ENCODE results near the gene UGCG. TPM values are rescaled to one million over a fixed set of nuclear protein-coding genes. Genes with fewer than 3 reads are reported as not detected.

UGCG gene
- total RNA-seq, 1 experiment from 2014 or later, result 23.3 TPM

DNA sequence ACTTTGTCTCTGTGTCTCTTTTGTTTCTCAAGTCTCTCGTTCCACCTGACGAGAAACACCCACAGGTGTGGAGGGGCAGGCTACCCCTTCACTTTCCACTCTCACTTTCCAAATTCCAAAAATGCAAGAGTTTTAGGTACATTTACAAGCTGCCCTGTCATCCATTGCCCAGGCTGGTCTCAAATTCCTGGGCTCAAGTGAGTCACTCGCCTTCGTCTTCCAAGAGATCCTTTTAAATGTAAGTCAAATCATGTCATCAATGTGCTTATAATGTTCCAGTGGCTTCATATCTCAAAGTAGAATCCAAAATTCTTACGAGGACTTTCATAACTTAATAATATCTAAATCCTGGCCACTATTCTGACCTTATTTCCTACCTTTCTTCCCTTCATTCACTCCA, 20.4 kb upstream of the UGCG start:
- H3K27ac Mint-ChIP-seq, result peak overlapping the region in 1 of 3 experiments; percentile 63; a peak in 3 of 7 replicates
- Histone ChIP-seq H3K9me3 (ENCODE audit: control insufficient read depth, low read depth, low read length) (no peaks in the 10 kb centered on the region), H3K9ac (ENCODE audit: extremely low read depth, insufficient read length, low read length) (no peak overlapping the region), H3K79me1 (ENCODE audit: insufficient read depth, low read depth, low read length, poor library complexity, severe bottlenecking) (no peaks in the 10 kb centered on the region), H3K27ac (ENCODE audit: insufficient read length, low read depth, low read length) (no peak overlapping the region), H2BK120ac (ENCODE audit: low read depth, low read length, poor library complexity, severe bottlenecking) (no peak overlapping the region), H3K14ac (ENCODE audit: insufficient read depth, low read length) (no peak overlapping the region), H3K4me2 (ENCODE audit: insufficient read depth, insufficient read length, low read length) (no peak overlapping the region), H3K4ac (ENCODE audit: low read depth, low read length) (no peak overlapping the region), H2BK5ac (ENCODE audit: insufficient read length, low read length) (no peak overlapping the region), H4K20me1 (ENCODE audit: control insufficient read depth, insufficient read depth, insufficient read length) (no peaks in the 10 kb centered on the region), H2BK20ac (ENCODE audit: low read depth, low read length, poor library complexity, severe bottlenecking) (no peak overlapping the region), H2AFZ (ENCODE audit: low read length) (no peak overlapping the region), H2BK15ac (ENCODE audit: low read depth, low read length) (no peak overlapping the region), H3K4me1 (ENCODE audit: insufficient read depth, low read length) (peaks cover 9% of the 10 kb centered on the region; the same call in 1 of the 2 replicates), H3K18ac (ENCODE audit: insufficient read length, low read depth, low read length) (no peak overlapping the region), H3K27me3 (ENCODE audit: insufficient read depth, low read length) (no peaks in the 10 kb centered on the region), H4K5ac (ENCODE audit: insufficient read length, low read depth, low read length) (no peak overlapping the region), H2AK5ac (ENCODE audit: insufficient read length, low read length) (no peak overlapping the region), H3T11ph (ENCODE audit: low read length) (no peak overlapping the region), H3K23me2 (ENCODE audit: insufficient read length, low read depth, low read length, poor library complexity, severe bottlenecking) (no peaks in the 10 kb centered on the region), H4K8ac (replicated peaks; ENCODE audit: insufficient read length, low read depth, low read length) (no peak overlapping the region), H2BK12ac (ENCODE audit: insufficient read length, low read depth, low read length) (no peak overlapping the region), H3K56ac (ENCODE audit: insufficient read length, low read depth, low read length) (no peak overlapping the region), H3K23ac (ENCODE audit: insufficient read length, low read depth, low read length) (no peak overlapping the region), H3K79me2 (ENCODE audit: insufficient read depth, low read length) (no peaks in the 10 kb centered on the region), H4K91ac (ENCODE audit: insufficient read length, low read depth, low read length) (no peak overlapping the region)
- no CpG with 5 or more reads among the region's 5 CpGs for WGBS (ENCODE audit: extremely low coverage, insufficient read length, low lambda C conversion rate)
- H3K27me3 Mint-ChIP-seq (ENCODE audit: low read depth), result no peaks in the 10 kb centered on the region
- H3K4me1 Mint-ChIP-seq, result peaks cover 18 to 24% of the 10 kb centered on the region in 2 experiments
- H3K4me3 Mint-ChIP-seq, result no peak overlapping the region
- H3K9me3 Mint-ChIP-seq, result no peaks in the 10 kb centered on the region
- no peaks in the 10 kb centered on the region for H3K36me3 Mint-ChIP-seq (ENCODE audit: insufficient read depth in 1 of 3, low read depth in 3 of 3)
- DNase-seq, result no peak
- TF ChIP-seq CTCF (conservative IDR thresholded peaks at IDR 0.05), result no peak

Measured in H9 (cell line).